ENCODE data around the gene KIF5A. TPM values are rescaled to one million over a fixed set of nuclear protein-coding genes. Genes with fewer than 3 reads are reported as not detected.

KIF5A gene
- total and polyA plus RNA-seq, 2 donors (not counting 3 experiments of a cell fraction or from before 2014, with no cell fraction given): 0.07 to 0.35 TPM

GRCh38 chr12:57551637-57552305, 1.9 kb downstream of the KIF5A start:
- Histone ChIP-seq H3K9me1 (replicated peaks; ENCODE audit: control insufficient read depth, extremely low read depth, insufficient read depth, low read length) (no peaks in the 10 kb centered on the region), H3K9me3 (replicated peaks; ENCODE audit: control insufficient read depth, insufficient read depth, low read length) (no peaks in the 10 kb centered on the region), H3K4me2 (ENCODE audit: insufficient read depth, low read length) (no peak overlapping the region), H3K9ac (replicated peaks; ENCODE audit: extremely low read depth, insufficient read depth, low read length) (no peak overlapping the region), H3K27ac (ENCODE audit: insufficient read depth, low read depth, low read length) (no peak overlapping the region), H3K4me3 (replicated peaks in 1 of 3; ENCODE audit: insufficient read depth in 1 of 3, low read depth in 1 of 3, low read length in 3 of 3) (no peak overlapping the region), H2AFZ (ENCODE audit: low read depth, low read length) (no peak overlapping the region), H3K4me1 (ENCODE audit: control insufficient read depth, extremely low read depth, insufficient read depth, low read length) (no peaks in the 10 kb centered on the region), H3K36me3 (ENCODE audit: control insufficient read depth in 2 of 2, extremely low read depth in 1 of 2, insufficient read depth in 2 of 2, low read length in 2 of 2) (no peaks in the 10 kb centered on the region), H3K79me2 (ENCODE audit: control insufficient read depth, insufficient read depth, low read length) (peaks cover under 1% of the 10 kb centered on the region), H4K20me1 (replicated peaks; ENCODE audit: control insufficient read depth, extremely low read depth, insufficient read depth, low read length) (no peaks in the 10 kb centered on the region), H3K27me3 (ENCODE audit: control insufficient read depth in 2 of 2, insufficient read depth in 2 of 2, low read length in 2 of 2) (peaks cover 51 to 52% of the 10 kb centered on the region in 2 experiments)
- CTCF ChIA-PET: interaction anchor here (2.0 kb wide), 1 partner anchor 32 kb away, joined by 6 read pairs; no protein-coding TSS in a partner anchor
- TF ChIP-seq FOS (IDR thresholded peaks at IDR 0.05; ENCODE audit: borderline replicate concordance, insufficient read depth, low read length) (no peak), CTCF (IDR thresholded peaks at IDR 0.05; ENCODE audit: extremely low read depth in 1 of 2, insufficient read depth in 1 of 2, low read depth in 1 of 2, low read length in 2 of 2) (no peak), POLR2A (IDR thresholded peaks at IDR 0.05; ENCODE audit: low read depth, low read length) (no peak), MYC (IDR thresholded peaks at IDR 0.05; ENCODE audit: low read depth, low read length) (no peak), JUN (IDR thresholded peaks at IDR 0.05; ENCODE audit: borderline replicate concordance, insufficient read depth, insufficient read length, low read depth) (no peak)
- dilution Hi-C loops (cut with MboI; ENCODE audit: extremely low pct_ligation_motif_present, low sequenced_read_pairs): no loop called here
- intact Hi-C loops (cut with micrococcal nuclease): no loop called here
- POLR2A ChIA-PET: no interaction called here
- no peak for DNase-seq (ENCODE audit: low read depth, low spot score)
- BruUV-seq (replicated peaks): no TSS peak
- no peak for FAIRE-seq

- H3K9me3 ChIP-seq (replicated peaks; ENCODE audit: control insufficient read depth, insufficient read depth, low read length): no peaks in the 10 kb centered on the region
- ChIA-PET POLR2A (no interaction called here), CTCF (interaction anchor here (2.0 kb wide), 1 partner anchor 31 kb away, joined by 6 read pairs; no protein-coding TSS in a partner anchor)
- no peak overlapping the region for H3K9ac ChIP-seq (replicated peaks; ENCODE audit: extremely low read depth, insufficient read depth, low read length)
- no peak overlapping the region for H3K27ac ChIP-seq (ENCODE audit: insufficient read depth, low read depth, low read length)
- no peaks in the 10 kb centered on the region for H3K79me2 ChIP-seq (ENCODE audit: control insufficient read depth, insufficient read depth, low read length)
- no peak for FAIRE-seq
- no peaks in the 10 kb centered on the region for H3K4me1 ChIP-seq (ENCODE audit: control insufficient read depth, extremely low read depth, insufficient read depth, low read length)
- peaks cover 51 to 52% of the 10 kb centered on the region in 2 experiments for H3K27me3 ChIP-seq (ENCODE audit: control insufficient read depth in 2 of 2, insufficient read depth in 2 of 2, low read length in 2 of 2)
- no peaks in the 10 kb centered on the region for H3K9me1 ChIP-seq (replicated peaks; ENCODE audit: control insufficient read depth, extremely low read depth, insufficient read depth, low read length)
- no peaks in the 10 kb centered on the region for H4K20me1 ChIP-seq (replicated peaks; ENCODE audit: control insufficient read depth, extremely low read depth, insufficient read depth, low read length)
- DNase-seq (ENCODE audit: low read depth, low spot score): no peak
- H3K36me3 ChIP-seq (ENCODE audit: control insufficient read depth in 2 of 2, extremely low read depth in 1 of 2, insufficient read depth in 2 of 2, low read length in 2 of 2): no peaks in the 10 kb centered on the region
- intact Hi-C loops (cut with micrococcal nuclease) (no loop called here), dilution Hi-C loops (cut with MboI; ENCODE audit: extremely low pct_ligation_motif_present, low sequenced_read_pairs) (no loop called here)
- H3K4me2 ChIP-seq (ENCODE audit: insufficient read depth, low read length): no peak overlapping the region
- no TSS peak for BruUV-seq (replicated peaks)
- TF ChIP-seq CTCF (IDR thresholded peaks at IDR 0.05; ENCODE audit: extremely low read depth in 1 of 2, insufficient read depth in 1 of 2, low read depth in 1 of 2, low read length in 2 of 2): no peak
- TF ChIP-seq JUN (IDR thresholded peaks at IDR 0.05; ENCODE audit: borderline replicate concordance, insufficient read depth, insufficient read length, low read depth): no peak
- TF ChIP-seq POLR2AphosphoS5 (IDR thresholded peaks at IDR 0.05; ENCODE audit: insufficient read depth, low read depth, low read length): no peak
- no peak for TF ChIP-seq POLR2A (IDR thresholded peaks at IDR 0.05; ENCODE audit: low read depth, low read length)
- no peak for TF ChIP-seq MYC (IDR thresholded peaks at IDR 0.05; ENCODE audit: low read depth, low read length)
- no peak for TF ChIP-seq EZH2 (IDR thresholded peaks at IDR 0.05; ENCODE audit: borderline replicate concordance, low read depth, low read length, severe bottlenecking)
- TF ChIP-seq GATA2 (IDR thresholded peaks at IDR 0.05; ENCODE audit: insufficient read depth, insufficient read length, low read depth, low read length): no peak
- no peak for TF ChIP-seq FOS (IDR thresholded peaks at IDR 0.05; ENCODE audit: borderline replicate concordance, insufficient read depth, low read length)
- TF ChIP-seq MAX (IDR thresholded peaks at IDR 0.05; ENCODE audit: insufficient read depth, insufficient read length): no peak
- H3K4me3 ChIP-seq (replicated peaks in 1 of 3; ENCODE audit: insufficient read depth in 1 of 3, low read depth in 1 of 3, low read length in 3 of 3): no peak overlapping the region
- H2AFZ ChIP-seq (ENCODE audit: low read depth, low read length): no peak overlapping the region
Measured at GRCh38 chr12:57552306-57552651, 2.4 kb downstream of the KIF5A start.

All from endothelial cell of umbilical vein (primary cell).